Fibroblast of skin of left quadriceps (primary cell): ENCODE data around the gene AGBL4.
"Not testable (repeated sequence)": the region's sequence is repeated elsewhere in the genome, so short reads cannot be mapped to it uniquely, and the experiment has no call there.

Experiments used
- DNase-seq, 2 experiments: peaks; one replicate each; pipeline ENCODE4 v3.0.0-alpha.2; 2013; ENCODE audit warnings: low read depth in 2 of 2

Gene AGBL4

DNA sequence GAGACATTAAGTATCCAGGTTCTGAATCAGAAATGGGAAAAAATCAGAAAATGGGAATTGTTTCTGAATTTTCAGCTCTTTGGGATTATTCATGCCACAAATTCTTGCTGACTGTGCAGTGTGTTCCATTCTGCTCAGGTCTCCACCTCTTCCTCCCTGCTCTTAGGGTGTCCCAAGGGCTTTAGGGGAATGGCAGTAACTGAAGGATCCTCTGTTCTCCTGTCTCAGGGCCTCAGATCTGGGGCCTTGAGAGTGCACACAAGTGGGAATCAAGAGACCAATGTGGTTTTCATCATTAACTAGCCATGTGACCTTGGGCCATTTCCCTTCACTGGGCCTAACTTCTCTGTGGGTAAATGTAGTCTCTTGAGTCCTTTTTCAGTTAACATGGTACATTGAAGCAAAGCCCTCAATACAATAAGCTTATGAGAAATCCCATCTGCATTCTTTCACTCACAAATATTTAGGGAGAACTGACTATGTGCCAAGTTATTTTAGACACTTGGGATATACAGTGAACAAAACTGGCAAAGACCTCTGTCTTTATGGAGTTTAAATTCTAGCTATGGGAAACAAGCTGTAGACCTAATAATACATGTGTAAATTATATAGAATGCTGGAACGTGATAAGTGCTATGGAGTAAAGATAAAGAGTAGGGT lies 1476.1 kb downstream of the AGBL4 start:
- DNase-seq: no peak

DNA sequence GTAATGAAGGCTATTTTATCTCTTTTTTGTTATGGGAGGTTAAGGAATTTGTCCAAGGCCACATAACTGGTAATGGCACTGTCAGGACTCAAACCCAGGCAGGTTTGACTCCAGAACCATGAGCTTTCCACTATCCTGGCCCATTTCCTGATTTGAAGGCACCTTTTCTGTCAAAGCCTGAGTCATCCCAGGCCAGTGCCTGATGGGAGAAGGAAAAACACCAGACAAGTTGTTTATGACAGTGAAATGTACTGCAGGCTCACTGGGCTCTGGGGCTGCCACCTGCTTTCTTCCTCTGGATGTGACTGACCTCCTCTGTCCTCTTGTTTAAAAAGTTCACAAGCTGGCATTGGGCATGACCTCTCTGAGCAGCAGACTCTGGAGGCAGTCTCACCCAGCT lies 1479.9 kb downstream of the AGBL4 start:
- no peak for DNase-seq

DNA sequence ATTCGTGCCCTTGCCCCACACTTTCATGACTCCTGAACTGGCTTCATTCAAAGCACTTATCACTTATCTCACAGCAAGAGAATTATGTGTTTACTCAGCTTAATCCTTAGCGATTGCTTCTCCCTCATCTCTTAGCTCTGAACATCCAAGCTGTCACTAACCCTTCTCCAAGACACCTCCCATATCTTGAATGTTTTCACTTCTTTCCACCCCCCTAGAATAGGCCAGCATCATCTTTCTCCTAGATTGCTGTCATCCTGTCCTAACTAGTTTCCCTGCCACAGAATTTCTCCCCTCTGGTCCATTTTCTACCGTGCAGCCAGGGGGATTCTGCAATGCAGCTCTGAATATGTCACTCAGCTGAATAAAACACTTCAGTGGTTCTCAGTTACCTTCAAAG lies 1483.2 kb downstream of the AGBL4 start:
- no peak for DNase-seq

DNA sequence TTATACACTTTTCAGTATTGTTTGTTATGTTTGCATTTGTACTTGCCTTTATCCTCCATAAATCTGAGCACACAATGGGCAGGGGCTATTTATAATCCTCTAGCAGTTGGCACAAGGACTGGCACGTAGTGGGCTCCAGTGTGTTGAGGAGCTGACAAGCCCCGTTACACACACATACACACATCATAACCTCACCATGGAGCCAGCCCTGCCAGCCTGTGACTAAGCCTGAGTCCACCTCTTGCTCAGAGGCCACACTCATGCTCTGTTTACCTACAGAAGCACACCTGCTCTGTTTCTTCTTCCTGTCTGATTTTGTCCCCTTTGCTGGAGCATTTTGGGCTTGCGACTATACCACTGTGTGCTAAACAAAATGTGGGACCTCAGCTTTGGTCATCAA lies 1487.3 kb downstream of the AGBL4 start:
- DNase-seq: no peak

DNA sequence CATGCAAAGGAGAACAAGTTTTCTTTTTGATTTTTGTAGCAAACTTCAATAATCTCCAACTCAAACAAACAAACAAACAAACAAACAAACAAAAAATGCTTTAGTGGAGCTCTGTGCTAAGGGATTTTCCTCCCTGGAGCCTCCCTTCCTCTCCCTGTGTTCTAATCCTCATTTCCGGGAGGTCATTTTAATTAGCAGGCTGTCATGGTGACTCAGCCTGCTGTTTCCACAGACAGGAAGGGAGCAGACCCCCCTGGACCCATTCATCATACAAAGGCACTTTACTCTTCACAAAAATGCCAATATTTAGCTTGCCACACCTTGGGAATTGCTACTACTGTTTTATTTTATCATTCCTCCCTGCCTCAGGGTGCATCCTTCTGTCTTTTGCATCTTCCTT lies 1490.8 kb downstream of the AGBL4 start:
- no peak for DNase-seq

DNA sequence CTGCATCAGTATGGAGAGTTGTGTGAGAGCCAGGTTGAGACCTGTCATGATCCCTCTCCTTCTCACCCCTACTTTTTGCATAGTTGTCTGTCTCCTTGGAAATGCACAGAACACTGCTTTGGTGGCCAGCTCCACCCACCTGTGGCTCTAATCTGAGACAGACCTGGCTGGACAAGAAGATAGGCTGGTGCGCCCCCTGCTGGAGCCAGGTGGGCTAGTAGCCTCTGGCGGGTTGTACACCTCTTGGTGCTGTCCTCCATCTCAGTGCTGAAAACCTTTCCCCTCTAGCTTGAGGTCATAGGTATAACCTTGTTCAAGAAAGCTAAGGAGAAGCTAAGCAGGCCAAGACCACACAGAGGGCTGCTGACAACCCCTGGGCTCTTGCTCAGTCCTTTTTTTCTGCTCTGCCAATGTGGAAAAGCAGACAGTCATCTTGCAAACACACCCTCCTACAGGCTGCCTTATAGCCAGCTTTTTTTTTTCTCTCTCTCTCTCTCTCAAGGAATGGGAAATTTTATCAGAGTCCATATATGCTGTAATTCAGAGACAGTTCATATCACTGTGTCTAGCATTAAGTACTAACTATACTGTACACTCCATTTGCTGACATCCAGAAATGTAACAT lies 1492.9 kb downstream of the AGBL4 start:
- DNase-seq: no peak

DNA sequence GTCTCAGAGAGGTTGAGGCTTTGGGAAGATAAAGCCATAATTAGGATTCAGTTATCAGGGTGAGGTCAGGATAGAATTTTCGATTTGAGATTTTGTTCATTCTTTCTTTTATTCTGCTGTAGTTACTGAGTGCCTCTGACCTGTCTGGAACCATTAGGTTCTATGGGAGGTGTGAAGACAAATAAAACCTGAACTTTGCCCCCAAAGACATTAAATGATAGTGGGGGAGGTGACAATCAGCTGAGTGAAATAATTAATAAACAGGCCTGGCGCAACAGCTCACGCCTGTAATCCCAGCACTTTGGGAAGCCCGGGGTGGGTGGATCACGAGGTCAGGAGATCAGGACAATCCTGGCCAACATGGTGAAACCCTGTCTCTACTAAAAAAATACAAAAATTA lies 1496.7 kb downstream of the AGBL4 start:
- DNase-seq: no peak

DNA sequence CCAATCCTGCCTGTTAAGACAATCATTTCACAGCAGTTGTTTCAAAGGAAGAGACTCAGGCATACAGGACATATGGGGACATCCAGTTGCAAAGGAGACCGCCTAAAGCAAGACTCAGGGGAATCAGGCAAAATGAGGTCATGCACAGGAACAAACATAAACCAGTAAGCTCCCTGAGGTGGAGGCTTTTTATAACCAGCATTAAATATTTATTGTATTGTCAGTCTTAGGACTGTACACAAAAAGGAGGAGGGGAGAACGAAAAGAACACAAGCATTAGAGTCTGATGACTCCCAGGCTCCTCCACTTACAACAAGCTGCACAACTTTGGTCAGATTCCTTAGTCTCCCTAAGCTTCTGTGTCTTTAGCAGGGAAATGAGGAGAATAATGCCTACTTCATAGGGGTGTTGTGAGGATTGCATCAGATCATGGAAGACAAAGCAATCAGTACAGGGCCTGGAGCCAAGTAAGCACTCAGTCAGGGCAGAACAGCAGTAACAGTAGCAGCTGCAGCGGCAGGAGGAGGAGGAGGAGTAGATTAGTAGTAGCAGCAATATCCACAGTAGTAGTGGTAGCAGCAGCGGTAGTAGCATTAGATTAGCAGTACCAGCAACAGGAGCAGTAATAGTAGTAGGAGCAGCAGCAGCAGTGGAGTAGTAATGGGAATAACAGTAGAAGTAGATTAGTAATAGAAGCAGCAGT lies 1497.6 kb downstream of the AGBL4 start:
- DNase-seq: peak; percentile 8 to 14

DNA sequence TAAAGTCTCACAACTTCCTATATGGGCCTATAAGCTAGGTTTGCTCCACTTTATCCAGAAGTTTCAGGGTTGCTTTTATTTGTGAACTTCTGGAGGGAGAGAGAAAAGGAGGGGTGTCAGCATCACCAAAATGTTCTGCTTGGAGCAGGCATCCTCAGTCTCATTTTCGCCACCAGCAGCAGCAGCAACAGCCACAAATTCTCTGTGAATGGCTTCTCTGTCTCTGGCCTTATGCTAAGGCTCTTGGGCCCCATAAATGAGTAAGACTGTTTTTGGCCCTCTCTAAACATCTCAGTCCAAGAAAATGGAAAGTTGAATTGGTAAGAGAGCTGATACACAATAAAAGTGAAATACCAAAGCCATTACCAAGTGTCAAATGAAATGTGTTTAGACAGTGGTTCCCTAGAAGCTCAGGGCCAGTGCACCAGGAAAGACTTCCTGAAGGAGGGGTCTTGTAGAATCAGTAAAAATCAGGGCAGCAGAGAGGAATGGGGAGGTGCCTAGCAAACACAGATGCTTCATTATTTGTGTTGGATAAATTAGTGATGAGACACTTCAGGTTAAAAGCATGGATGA lies 1498.8 kb downstream of the AGBL4 start:
- no peak for DNase-seq

DNA sequence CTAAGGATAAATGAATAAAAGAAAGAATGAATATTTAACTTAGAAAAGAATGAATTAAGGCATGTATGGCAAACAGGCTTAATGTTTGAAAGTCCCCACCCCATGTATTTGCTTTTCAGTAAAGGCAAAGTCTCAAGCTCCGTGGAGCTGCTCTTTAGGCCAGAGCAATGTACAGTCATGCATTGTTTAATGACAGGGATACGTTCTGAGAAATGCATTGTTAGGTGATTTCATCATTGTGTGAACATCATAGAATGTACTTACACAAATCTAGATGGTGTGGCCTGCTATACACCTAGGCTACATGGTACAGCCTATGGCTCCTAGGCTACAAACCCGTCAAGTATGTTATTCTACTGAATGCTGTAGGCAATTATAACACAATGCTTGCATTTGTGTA lies 1500.2 kb downstream of the AGBL4 start:
- DNase-seq: no peak

DNA sequence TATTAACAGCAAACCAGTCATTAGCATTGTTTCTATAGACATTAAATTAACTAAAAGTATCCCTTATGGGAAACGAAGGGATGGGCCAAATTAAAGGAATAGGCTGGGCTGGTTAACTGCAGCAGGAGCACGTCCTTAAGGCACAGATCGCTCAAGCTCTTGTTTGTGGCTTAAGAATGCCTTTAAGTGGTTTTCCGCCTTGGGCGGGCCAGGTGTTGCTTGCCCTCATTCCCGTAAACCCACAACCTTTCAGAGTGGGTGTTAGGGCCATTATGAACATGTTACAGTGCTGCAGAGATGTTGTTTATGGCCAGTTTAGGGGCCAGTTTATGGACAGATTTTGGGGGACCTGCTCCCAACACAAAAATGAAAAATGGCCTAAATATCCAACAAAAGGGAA lies 1503.9 kb downstream of the AGBL4 start:
- not testable (repeated sequence) for DNase-seq

DNA sequence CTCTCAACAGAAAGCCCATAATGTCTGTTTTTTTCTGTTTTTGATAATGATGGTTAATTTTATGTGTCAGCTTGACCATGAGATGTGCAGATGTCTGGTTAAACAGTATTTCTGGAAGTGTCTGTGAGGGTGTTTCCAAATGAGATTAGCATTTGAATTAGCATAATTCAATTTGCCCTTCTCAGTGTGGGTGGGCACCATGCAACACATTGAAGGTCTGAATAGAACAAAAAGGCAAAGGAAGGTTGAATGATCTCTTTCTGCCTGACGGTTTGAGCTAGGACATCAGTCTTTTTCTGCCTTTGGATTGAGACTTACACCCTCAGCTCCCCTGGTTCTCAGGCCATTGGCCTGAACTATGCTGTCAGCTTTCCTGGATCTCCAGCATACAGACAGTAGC lies 1516.9 kb downstream of the AGBL4 start:
- no peak for DNase-seq

DNA sequence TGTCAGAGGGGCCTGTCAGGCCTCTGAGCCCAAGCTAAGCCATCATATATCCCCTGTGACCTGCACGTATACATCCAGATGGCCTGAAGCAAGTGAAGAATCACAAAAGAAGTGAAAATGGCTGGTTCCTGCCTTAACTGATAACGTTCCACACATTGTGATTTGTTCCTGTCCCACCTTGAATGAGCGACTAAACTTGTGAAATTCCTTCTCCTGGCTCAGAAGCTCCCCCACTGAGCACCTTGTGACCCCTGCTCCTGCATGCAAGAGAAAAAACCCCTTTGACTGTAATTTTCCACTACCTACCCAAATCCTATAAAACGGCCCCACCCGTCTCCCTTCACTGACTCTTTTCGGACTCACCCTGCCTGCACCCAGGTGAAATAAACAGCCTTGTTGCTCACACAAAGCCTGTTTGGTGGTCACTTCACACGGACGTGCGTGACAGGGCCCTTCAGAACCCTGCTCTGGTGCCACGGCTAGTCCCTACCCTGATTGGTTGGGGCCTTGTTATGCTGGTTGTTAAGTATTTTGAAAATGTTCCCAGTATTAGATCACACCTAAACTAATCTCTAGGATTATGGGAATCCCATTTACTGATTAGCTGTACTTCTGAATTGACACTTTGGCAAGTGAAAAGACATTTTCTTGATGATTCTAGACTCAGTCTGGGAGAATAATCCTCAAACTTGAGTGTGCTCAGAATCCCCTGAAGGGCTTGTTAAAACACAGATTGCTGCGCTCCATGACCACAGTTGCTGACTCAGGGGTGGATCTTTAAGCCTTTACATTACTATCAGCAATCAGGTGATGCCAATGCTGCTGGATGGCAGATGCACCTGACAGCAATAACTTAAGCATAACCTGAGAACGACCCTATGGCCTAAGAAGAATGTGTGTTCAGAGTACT lies 1523.0 kb downstream of the AGBL4 start:
- no peak for DNase-seq

DNA sequence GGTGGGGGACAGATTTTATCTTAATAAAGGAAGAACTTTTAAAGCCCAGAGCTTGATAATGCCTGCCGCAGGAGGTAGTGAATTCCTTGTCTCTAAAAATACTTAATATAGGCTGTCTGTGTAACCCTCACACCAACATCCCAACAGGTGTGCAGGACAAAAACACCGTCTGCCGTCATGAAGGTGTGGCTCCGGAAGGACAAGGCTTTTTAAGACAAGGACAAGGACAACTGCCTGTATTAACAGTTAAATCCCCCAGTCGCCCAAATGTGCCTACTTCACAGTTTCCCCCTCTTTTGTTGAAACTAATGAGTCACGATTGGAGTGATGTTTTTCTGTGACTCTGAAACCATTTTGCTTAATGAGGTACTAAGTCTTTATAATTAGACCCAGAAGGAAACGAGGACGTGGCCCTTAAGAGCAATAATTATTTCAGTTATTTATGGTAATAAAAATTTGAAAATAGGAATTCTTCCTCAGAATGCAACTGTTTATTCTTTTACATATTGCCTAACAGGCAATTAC lies 1524.5 kb downstream of the AGBL4 start:
- no peak for DNase-seq

DNA sequence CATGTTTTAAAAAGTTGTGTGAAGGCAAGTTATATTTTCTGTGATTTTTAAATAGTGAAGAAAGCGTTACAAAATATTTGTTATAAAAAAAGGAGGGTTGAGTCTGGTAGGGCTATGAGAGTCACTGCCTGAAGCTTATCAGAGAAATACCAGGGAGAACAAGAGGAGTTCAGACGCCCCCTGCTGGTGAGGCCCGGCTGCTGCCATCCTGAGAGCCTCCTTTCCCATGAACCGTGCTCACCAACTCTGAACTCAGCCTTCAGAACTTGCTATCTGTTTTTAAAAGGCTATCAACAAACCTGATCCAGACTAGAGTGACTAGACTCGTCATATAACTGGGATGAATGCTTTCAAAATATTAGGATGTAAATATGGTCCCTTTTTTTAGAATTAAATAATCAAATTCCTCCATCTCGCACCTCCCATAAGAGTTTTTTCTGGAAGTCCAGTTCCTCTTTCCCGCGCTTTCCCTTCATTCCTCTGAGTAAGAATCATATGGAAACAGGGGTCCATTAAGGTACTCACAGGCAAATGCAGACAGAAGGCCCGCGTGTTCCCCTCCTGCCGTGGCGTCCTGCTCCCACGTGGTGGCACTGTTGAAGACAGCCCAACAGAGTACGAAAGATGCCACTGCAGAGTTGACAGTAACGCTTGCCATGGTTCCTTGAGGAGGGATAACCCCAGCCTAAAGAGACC lies 1525.5 kb downstream of the AGBL4 start:
- DNase-seq: peak; percentile 32 to 37

DNA sequence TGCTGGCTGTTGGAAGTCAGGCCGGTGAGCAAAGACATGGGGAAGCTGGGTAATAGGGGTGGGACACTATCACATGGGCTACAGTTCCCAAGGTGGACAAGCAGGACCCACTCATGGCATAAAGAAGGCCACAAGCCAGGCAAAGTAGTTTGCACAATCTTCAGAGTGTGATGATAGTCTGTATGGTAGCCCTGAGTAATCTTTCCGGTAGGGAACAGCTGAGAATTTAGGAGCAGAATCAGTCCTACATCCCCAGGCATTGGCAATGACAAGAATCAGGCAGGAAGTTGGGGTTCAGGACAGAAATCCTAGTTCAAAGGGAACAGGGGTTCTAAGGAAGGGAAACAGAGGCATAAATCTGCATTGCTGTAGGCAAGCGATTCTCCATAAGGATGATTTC lies 1527.8 kb downstream of the AGBL4 start:
- DNase-seq: no peak

DNA sequence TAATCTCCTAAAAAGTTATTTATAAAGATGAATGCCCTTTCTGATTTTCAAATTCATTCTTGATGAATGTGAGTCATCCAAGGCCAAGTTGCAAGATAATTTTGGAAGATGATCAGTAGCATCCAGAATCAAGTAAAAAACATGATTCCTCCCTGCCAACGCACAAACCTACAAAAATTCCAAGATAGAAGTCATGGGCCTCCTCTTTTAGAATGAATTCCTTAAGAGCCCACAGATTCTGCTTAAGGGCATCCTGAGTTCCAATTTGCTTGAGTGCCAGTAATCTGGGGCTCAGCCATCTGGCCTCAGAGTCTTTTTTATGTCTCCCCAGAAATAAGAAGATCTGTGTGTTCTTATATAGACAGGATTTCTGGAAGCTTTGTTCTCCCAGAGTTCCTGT lies 1528.6 kb downstream of the AGBL4 start:
- DNase-seq: no peak

DNA sequence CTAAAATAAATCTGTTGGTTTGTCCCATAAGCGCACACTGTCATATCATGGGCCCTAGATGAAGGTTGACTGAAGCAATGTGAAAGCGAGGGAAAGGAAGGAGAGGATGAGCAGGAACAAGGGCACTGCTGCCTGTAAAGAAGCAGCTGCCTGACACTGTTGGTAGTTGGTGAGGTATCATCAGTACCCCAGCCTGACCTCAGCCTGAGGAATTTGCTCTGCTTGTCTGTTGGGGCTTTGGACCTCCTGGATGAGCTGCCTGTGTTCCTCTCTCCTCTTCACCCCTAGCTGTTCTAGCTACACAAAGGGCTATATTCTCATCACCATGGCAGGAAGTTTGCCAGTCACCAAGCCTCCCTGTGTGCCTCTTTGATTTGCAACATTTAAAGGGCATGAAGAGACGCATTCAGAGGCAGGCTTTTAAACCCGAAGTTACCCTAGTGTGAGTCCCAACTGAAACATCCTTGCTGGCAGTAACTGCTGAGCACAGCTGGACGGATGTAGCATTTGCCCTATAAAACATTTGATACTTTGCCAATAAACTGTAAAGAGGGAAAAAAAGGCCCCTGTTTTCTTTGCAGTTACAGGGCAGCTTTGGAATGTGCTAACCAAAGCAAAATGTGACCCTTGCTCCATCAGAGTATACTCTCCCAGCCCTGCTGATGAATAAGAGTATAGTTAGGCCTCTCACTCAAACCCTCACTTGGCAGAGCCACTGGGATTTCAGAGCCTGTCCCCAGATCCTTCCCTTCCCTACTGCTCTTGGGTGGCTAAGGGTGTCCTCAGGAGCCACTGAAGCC lies 1529.6 kb downstream of the AGBL4 start:
- peak; percentile 61 to 64 for DNase-seq

DNA sequence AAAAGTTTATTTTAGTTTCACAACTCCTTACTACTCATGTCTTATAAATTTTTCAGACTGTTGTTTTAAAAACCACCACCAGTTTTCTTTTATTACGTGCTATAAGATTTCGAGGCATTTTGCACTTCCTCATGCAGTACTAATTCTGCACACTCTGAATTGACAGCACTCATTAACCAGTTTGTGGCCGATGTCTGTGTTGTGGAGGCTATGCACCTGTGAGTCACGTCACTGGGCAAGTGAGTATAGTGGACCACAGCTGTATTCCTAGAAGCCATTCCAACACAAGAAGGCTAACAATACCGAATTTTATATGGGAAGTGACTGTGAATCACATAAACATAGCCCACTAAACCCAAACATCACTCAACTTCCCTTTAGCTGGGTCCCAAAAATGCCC lies 1530.7 kb downstream of the AGBL4 start:
- no peak for DNase-seq

DNA sequence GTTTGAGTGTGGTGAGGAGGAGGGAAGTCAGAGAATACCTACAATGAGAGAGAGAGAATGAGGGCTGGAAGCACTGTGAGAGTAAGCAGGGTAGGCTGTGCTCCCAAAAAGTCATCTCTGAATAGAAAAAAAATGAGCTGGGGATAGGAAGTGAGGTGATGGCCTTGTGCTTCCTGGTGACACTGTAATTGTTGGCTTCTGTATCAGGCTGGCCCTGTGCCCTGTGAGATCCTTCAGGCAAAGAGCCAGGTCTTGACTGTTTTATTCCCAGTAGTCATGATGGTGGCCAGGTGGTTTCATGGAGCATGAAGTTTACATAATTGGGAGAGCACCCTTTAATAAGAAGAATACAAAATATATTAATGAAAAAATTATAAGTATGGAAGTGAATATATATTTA lies 1531.4 kb downstream of the AGBL4 start:
- DNase-seq: no peak
